HG02610 (cell line): ENCODE results near the gene TEX35.

Source experiments
- ATAC-seq: cut with Tn5 transposase; IDR thresholded peaks from one replicate; pipeline ENCODE4 v1.9.1; 2021; ENCODE audit warnings: mild to moderate bottlenecking, moderate library complexity; ENCODE audit not compliant: unreplicated experiment

Gene TEX35

DNA sequence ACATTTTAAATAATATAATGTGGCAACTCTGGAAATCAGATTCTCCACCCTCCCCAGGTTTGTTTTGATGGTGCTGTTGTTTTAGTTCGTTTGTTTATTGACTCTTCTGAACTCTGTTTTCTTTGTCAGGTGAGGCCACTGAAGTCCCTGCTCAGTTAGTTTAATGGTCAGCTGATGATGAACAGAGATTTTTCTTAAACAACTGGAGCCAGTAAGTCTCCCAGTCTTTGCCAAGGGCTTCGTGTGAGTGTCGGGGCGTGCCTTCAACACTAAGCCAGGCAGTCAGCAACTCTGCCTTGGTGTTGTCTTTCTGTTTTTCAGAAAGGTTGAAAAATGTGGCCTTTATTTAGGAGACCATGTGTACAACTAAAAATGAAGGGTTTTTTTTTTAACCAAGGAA is 58.9 kb downstream of the TEX35 start:
- ATAC-seq = no peak
